HepG2 (cell line): ENCODE measurements around the gene NRN1. TPM values are rescaled to one million over a fixed set of nuclear protein-coding genes. Genes with fewer than 3 reads are reported as not detected.

Experiments used
- EZH2 ChIP-seq: conservative IDR thresholded peaks from 2 replicates; pipeline ENCODE4 v1.6.1; 2012; ENCODE audit warnings: mild to moderate bottlenecking, low read depth, low read length, moderate library complexity
- KAT8 ChIP-seq: IDR thresholded peaks from 2 replicates; pipeline ENCODE4 v1.6.1; 2016; ENCODE audit warnings: missing genetic modification reagents, missing compliant biosample characterization
- TEAD3 ChIP-seq: optimal IDR thresholded peaks from 2 replicates; pipeline ENCODE3; 2016; ENCODE audit warnings: borderline replicate concordance
- ZNF205 ChIP-seq: IDR thresholded peaks from 2 replicates; pipeline ENCODE4 v1.6.1; 2018; ENCODE audit warnings: missing biosample characterization, missing genetic modification reagents
- ZNF468 ChIP-seq: sonication (generic); formaldehyde crosslinking; IDR thresholded peaks from 2 replicates; pipeline ENCODE4 v1.8.0; 2022; ENCODE audit warnings: mild to moderate bottlenecking, moderate library complexity, missing genetic modification reagents
- ZNF772 ChIP-seq: sonication (generic); formaldehyde crosslinking; IDR thresholded peaks from 2 replicates; pipeline ENCODE4 v1.5.0; 2020; ENCODE audit warnings: mild to moderate bottlenecking, missing genetic modification reagents
- ZSCAN31 ChIP-seq: sonication (generic); formaldehyde crosslinking; IDR thresholded peaks from 2 replicates; pipeline ENCODE4 v1.5.0; 2020; ENCODE audit warnings: low read depth, mild to moderate bottlenecking, missing genetic modification reagents
- polyA plus RNA-seq, 8 experiments: library from polyadenylated mRNA; depleted of rRNA in 3 of 8; stranded (reverse) in 7 of 8; unstranded in 1 of 8; fragments of >200 nt; fragmentation: Illumina TruSeq in 4 of 8; extraction: Trizol in 4 of 8; gene quantifications; 2 replicates each; pipeline versions ENCODE4 v1.2.1 to v1.2.3, GENCODE V29; 2011 to 2016; ENCODE audit warnings: low read depth in 4 of 8, missing spikeins in 1 of 8, mixed read lengths in 1 of 8; ENCODE audit not compliant: insufficient read depth in 1 of 8
- total RNA-seq, 5 experiments: library from RNA; depleted of rRNA; stranded (reverse); fragments of >200 nt; fragmentation: Illumina TruSeq; extraction: Trizol; gene quantifications; 2 replicates each; pipeline ENCODE4 v1.2.3, GENCODE V29; 2016; ENCODE audit warnings: low read depth in 1 of 5
- TF ChIP-seq, protein P1 (sequence below): sonication (generic); formaldehyde crosslinking; IDR thresholded peaks from 2 replicates; pipeline ENCODE4 v1.4.0; 2020; ENCODE audit warnings: mild to moderate bottlenecking, missing genetic modification reagents
- TF ChIP-seq, protein P2 (sequence below): sonication (generic); formaldehyde crosslinking; IDR thresholded peaks from 2 replicates; pipeline ENCODE4 v1.8.0; 2022; ENCODE audit warnings: mild to moderate bottlenecking, missing genetic modification reagents, moderate library complexity
- TF ChIP-seq, protein P3 (sequence below): IDR thresholded peaks from 2 replicates; pipeline ENCODE4 v1.6.1; 2016
- TF ChIP-seq, protein P4 (sequence below): sonication (generic); formaldehyde crosslinking; IDR thresholded peaks from 2 replicates; pipeline ENCODE4 v1.4.0; 2020; ENCODE audit warnings: missing genetic modification reagents
- TF ChIP-seq, protein P5 (sequence below): sonication (generic); formaldehyde crosslinking; IDR thresholded peaks from 2 replicates; pipeline ENCODE4 v1.4.0; 2020; ENCODE audit warnings: missing genetic modification reagents

Gene NRN1
- total and polyA plus RNA-seq, 2 of the 13 experiments (the other 11 are each of a cell fraction or from before 2014, with no cell fraction given), result 0.11 TPM; not detected in 1

DNA sequence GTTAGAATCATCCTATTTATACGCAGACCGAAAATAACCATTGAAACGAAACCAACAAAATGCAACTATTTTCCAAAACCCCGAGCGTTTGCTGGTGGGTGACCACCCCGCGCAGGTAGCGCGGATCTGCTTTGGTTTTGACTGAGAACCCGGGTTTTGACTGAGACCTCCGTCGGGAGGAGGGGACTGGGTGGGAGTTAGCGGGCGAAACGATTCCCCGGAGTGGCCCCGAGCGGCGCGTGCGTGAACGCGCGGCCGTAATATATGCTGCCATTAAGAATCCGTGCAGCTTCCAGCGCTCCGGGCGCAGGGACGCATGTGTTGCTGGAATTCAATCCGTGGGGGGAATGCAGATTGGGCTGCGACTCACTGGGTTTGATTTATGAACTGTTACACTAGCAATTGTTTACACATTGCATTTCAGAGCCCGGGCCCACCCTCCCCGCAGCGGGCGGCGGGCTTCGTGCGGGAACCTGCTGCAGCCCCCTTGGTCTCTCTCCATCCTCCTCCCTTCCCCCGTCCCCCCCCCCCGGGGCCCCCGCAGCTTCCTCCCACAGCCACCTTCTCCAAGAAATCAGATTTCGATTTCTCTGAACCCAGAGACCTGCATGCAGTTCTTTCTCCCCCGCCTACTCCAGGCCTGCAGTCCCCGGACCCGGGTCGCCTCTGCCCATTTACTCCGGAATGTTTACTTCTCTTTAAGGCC lies 9.9 kb downstream of the NRN1 start (continued):
- TF ChIP-seq, protein P1, sequence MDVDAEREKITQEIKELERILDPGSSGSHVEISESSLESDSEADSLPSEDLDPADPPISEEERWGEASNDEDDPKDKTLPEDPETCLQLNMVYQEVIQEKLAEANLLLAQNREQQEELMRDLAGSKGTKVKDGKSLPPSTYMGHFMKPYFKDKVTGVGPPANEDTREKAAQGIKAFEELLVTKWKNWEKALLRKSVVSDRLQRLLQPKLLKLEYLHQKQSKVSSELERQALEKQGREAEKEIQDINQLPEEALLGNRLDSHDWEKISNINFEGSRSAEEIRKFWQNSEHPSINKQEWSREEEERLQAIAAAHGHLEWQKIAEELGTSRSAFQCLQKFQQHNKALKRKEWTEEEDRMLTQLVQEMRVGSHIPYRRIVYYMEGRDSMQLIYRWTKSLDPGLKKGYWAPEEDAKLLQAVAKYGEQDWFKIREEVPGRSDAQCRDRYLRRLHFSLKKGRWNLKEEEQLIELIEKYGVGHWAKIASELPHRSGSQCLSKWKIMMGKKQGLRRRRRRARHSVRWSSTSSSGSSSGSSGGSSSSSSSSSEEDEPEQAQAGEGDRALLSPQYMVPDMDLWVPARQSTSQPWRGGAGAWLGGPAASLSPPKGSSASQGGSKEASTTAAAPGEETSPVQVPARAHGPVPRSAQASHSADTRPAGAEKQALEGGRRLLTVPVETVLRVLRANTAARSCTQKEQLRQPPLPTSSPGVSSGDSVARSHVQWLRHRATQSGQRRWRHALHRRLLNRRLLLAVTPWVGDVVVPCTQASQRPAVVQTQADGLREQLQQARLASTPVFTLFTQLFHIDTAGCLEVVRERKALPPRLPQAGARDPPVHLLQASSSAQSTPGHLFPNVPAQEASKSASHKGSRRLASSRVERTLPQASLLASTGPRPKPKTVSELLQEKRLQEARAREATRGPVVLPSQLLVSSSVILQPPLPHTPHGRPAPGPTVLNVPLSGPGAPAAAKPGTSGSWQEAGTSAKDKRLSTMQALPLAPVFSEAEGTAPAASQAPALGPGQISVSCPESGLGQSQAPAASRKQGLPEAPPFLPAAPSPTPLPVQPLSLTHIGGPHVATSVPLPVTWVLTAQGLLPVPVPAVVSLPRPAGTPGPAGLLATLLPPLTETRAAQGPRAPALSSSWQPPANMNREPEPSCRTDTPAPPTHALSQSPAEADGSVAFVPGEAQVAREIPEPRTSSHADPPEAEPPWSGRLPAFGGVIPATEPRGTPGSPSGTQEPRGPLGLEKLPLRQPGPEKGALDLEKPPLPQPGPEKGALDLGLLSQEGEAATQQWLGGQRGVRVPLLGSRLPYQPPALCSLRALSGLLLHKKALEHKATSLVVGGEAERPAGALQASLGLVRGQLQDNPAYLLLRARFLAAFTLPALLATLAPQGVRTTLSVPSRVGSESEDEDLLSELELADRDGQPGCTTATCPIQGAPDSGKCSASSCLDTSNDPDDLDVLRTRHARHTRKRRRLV (CRISPR knock-in tag), result no peak
- TF ChIP-seq, protein P2, sequence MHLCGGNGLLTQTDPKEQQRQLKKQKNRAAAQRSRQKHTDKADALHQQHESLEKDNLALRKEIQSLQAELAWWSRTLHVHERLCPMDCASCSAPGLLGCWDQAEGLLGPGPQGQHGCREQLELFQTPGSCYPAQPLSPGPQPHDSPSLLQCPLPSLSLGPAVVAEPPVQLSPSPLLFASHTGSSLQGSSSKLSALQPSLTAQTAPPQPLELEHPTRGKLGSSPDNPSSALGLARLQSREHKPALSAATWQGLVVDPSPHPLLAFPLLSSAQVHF (CRISPR knock-in tag), result no peak
- TF ChIP-seq ZNF205 (CRISPR knock-in tag), result no peak
- TF ChIP-seq, protein P3, sequence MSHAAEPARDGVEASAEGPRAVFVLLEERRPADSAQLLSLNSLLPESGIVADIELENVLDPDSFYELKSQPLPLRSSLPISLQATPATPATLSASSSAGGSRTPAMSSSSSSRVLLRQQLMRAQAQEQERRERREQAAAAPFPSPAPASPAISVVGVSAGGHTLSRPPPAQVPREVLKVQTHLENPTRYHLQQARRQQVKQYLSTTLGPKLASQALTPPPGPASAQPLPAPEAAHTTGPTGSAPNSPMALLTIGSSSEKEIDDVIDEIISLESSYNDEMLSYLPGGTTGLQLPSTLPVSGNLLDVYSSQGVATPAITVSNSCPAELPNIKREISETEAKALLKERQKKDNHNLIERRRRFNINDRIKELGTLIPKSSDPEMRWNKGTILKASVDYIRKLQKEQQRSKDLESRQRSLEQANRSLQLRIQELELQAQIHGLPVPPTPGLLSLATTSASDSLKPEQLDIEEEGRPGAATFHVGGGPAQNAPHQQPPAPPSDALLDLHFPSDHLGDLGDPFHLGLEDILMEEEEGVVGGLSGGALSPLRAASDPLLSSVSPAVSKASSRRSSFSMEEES (CRISPR knock-in tag), result no peak
- TF ChIP-seq ZNF772 (CRISPR knock-in tag), result peak; percentile 39; the same call in 1 of the 2 replicates
- peak; percentile 20 for TF ChIP-seq TEAD3 (CRISPR knock-in tag)
- 0 out of 2 replicates have a peak, but pooled peaks have one; percentile 3 for TF ChIP-seq KAT8 (CRISPR knock-in tag)
- TF ChIP-seq ZNF468 (CRISPR knock-in tag), result no peak
- peak; percentile 39; the same call in 1 of the 2 replicates for TF ChIP-seq EZH2
- TF ChIP-seq ZSCAN31 (CRISPR knock-in tag), result 0 out of 2 replicates have a peak, but pooled peaks have one; percentile 47
- TF ChIP-seq, protein P4, sequence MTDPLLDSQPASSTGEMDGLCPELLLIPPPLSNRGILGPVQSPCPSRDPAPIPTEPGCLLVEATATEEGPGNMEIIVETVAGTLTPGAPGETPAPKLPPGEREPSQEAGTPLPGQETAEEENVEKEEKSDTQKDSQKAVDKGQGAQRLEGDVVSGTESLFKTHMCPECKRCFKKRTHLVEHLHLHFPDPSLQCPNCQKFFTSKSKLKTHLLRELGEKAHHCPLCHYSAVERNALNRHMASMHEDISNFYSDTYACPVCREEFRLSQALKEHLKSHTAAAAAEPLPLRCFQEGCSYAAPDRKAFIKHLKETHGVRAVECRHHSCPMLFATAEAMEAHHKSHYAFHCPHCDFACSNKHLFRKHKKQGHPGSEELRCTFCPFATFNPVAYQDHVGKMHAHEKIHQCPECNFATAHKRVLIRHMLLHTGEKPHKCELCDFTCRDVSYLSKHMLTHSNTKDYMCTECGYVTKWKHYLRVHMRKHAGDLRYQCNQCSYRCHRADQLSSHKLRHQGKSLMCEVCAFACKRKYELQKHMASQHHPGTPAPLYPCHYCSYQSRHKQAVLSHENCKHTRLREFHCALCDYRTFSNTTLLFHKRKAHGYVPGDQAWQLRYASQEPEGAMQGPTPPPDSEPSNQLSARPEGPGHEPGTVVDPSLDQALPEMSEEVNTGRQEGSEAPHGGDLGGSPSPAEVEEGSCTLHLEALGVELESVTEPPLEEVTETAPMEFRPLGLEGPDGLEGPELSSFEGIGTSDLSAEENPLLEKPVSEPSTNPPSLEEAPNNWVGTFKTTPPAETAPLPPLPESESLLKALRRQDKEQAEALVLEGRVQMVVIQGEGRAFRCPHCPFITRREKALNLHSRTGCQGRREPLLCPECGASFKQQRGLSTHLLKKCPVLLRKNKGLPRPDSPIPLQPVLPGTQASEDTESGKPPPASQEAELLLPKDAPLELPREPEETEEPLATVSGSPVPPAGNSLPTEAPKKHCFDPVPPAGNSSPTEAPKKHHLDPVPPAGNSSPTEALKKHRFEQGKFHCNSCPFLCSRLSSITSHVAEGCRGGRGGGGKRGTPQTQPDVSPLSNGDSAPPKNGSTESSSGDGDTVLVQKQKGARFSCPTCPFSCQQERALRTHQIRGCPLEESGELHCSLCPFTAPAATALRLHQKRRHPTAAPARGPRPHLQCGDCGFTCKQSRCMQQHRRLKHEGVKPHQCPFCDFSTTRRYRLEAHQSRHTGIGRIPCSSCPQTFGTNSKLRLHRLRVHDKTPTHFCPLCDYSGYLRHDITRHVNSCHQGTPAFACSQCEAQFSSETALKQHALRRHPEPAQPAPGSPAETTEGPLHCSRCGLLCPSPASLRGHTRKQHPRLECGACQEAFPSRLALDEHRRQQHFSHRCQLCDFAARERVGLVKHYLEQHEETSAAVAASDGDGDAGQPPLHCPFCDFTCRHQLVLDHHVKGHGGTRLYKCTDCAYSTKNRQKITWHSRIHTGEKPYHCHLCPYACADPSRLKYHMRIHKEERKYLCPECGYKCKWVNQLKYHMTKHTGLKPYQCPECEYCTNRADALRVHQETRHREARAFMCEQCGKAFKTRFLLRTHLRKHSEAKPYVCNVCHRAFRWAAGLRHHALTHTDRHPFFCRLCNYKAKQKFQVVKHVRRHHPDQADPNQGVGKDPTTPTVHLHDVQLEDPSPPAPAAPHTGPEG (CRISPR knock-in tag), result no peak
- TF ChIP-seq, protein P5, sequence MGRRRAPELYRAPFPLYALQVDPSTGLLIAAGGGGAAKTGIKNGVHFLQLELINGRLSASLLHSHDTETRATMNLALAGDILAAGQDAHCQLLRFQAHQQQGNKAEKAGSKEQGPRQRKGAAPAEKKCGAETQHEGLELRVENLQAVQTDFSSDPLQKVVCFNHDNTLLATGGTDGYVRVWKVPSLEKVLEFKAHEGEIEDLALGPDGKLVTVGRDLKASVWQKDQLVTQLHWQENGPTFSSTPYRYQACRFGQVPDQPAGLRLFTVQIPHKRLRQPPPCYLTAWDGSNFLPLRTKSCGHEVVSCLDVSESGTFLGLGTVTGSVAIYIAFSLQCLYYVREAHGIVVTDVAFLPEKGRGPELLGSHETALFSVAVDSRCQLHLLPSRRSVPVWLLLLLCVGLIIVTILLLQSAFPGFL (CRISPR knock-in tag), result no peak
